Left lobe of liver (tissue), 1 donor: ENCODE measurements around the gene GBP5. TPM values are rescaled to one million over a fixed set of nuclear protein-coding genes. Genes with fewer than 3 reads are reported as not detected.

Source experiments
- total RNA-seq: library from RNA; stranded (reverse); gene quantifications from one replicate; pipeline ENCODE4 v1.2.1, GENCODE V29; 2021
- donor health status: DM: no; HTN: yes; CAD: no.

GBP5 gene
- total RNA-seq, 1 donor from 2014 or later: 0.68 TPM

Other genes starting within 250 kb of the GBP5 start
- 4.3 TPM for gene GBP3, start 250.0 kb downstream of the GBP5 start, total RNA-seq
- gene GBP1, start 207.7 kb downstream of the GBP5 start, total RNA-seq: 11.1 TPM
- 7.8 TPM for gene GBP2, start 146.7 kb downstream of the GBP5 start, total RNA-seq
- gene GBP7, start 96.9 kb downstream of the GBP5 start, total RNA-seq: 22.9 TPM
- 5.3 TPM for gene GBP4, start 73.9 kb downstream of the GBP5 start, total RNA-seq
- gene GBP6, start 91.2 kb upstream of the GBP5 start, total RNA-seq: not detected